ENCODE measurements around the gene RAD18.

RAD18 gene, protein sequence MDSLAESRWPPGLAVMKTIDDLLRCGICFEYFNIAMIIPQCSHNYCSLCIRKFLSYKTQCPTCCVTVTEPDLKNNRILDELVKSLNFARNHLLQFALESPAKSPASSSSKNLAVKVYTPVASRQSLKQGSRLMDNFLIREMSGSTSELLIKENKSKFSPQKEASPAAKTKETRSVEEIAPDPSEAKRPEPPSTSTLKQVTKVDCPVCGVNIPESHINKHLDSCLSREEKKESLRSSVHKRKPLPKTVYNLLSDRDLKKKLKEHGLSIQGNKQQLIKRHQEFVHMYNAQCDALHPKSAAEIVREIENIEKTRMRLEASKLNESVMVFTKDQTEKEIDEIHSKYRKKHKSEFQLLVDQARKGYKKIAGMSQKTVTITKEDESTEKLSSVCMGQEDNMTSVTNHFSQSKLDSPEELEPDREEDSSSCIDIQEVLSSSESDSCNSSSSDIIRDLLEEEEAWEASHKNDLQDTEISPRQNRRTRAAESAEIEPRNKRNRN

GRCh38 chr3:8963137-8963853 is at the start of gene RAD18:
TSS of gene RAD18 (minus strand) at chr3:8963472. CDS start at chr3:8963385, 87 bp downstream.
- H2AFZ ChIP-seq (ENCODE audit: low read length), result peak within 1 kb of the TSS; percentile 94
- peaks cover 28% of the 10 kb centered on the region for H4K20me1 ChIP-seq (ENCODE audit: insufficient read depth, low read length, poor library complexity, severe bottlenecking)
- no peak for TF ChIP-seq CTCF (conservative IDR thresholded peaks at IDR 0.05; ENCODE audit: low read length)
- TF ChIP-seq EZH2phosphoT487 (IDR thresholded peaks at IDR 0.05; ENCODE audit: borderline replicate concordance), result no peak
- H3K4me1 ChIP-seq (ENCODE audit: insufficient read depth, low read length, poor library complexity, severe bottlenecking), result peaks cover 55% of the 10 kb centered on the region
- H3F3A ChIP-seq (ENCODE audit: low read depth), result no peaks in the 10 kb centered on the region
- H3K27me3 ChIP-seq (ENCODE audit: insufficient read depth, low read length, poor library complexity, severe bottlenecking), result no peaks in the 10 kb centered on the region
- no peaks in the 10 kb centered on the region for H3K9me2 ChIP-seq (replicated peaks; ENCODE audit: low read depth, low read length)
- H3K36me3 ChIP-seq (ENCODE audit: insufficient read depth, low read length), result no peaks in the 10 kb centered on the region
- H3K9me3 ChIP-seq (ENCODE audit: insufficient read depth, low read depth, low read length), result no peaks in the 10 kb centered on the region
- H3K9ac ChIP-seq (ENCODE audit: low read depth, low read length, poor library complexity, severe bottlenecking), result peak within 1 kb of the TSS; percentile 86
- H3K79me2 ChIP-seq (ENCODE audit: insufficient read depth, low read length), result peaks cover 49% of the 10 kb centered on the region
- peak within 1 kb of the TSS; percentile 97 for H3K4me3 ChIP-seq (ENCODE audit: low read length, poor library complexity, severe bottlenecking)
- peak within 1 kb of the TSS; percentile 99 for H3K4me2 ChIP-seq (ENCODE audit: low read depth, low read length, poor library complexity, severe bottlenecking)

GRCh38 chr3:9012521-9012920 is 49.2 kb upstream of the RAD18 start:
- Histone ChIP-seq H2AFZ (ENCODE audit: low read length) (no peak overlapping the region), H3K9me3 (ENCODE audit: insufficient read depth, low read depth, low read length) (no peaks in the 10 kb centered on the region), H3F3A (ENCODE audit: low read depth) (no peaks in the 10 kb centered on the region), H3K9ac (ENCODE audit: low read depth, low read length, poor library complexity, severe bottlenecking) (no peak overlapping the region), H4K20me1 (ENCODE audit: insufficient read depth, low read length, poor library complexity, severe bottlenecking) (no peaks in the 10 kb centered on the region), H3K36me3 (ENCODE audit: insufficient read depth, low read length) (peaks cover 20% of the 10 kb centered on the region; the same call in 1 of the 2 replicates), H3K79me2 (ENCODE audit: insufficient read depth, low read length) (no peaks in the 10 kb centered on the region), H3K4me3 (ENCODE audit: low read length, poor library complexity, severe bottlenecking) (no peak overlapping the region), H3K9me2 (replicated peaks; ENCODE audit: low read depth, low read length) (no peaks in the 10 kb centered on the region), H3K27me3 (ENCODE audit: insufficient read depth, low read length, poor library complexity, severe bottlenecking) (no peaks in the 10 kb centered on the region), H3K4me1 (ENCODE audit: insufficient read depth, low read length, poor library complexity, severe bottlenecking) (peaks cover 11% of the 10 kb centered on the region), H3K4me2 (ENCODE audit: low read depth, low read length, poor library complexity, severe bottlenecking) (peak overlapping the region; percentile 7)
- TF ChIP-seq EZH2phosphoT487 (IDR thresholded peaks at IDR 0.05; ENCODE audit: borderline replicate concordance), result no peak
- no peak for TF ChIP-seq CTCF (conservative IDR thresholded peaks at IDR 0.05; ENCODE audit: low read length)

- no peaks in the 10 kb centered on the region for H3K9me2 ChIP-seq (replicated peaks; ENCODE audit: low read depth, low read length)
- no peak overlapping the region for H2AFZ ChIP-seq (ENCODE audit: low read length)
- no peak overlapping the region for H3K4me2 ChIP-seq (ENCODE audit: low read depth, low read length, poor library complexity, severe bottlenecking)
- no peaks in the 10 kb centered on the region for H3K79me2 ChIP-seq (ENCODE audit: insufficient read depth, low read length)
- H4K20me1 ChIP-seq (ENCODE audit: insufficient read depth, low read length, poor library complexity, severe bottlenecking), result no peaks in the 10 kb centered on the region
- peaks cover 20% of the 10 kb centered on the region; the same call in 1 of the 2 replicates for H3K36me3 ChIP-seq (ENCODE audit: insufficient read depth, low read length)
- no peak overlapping the region for H3K4me3 ChIP-seq (ENCODE audit: low read length, poor library complexity, severe bottlenecking)
- no peaks in the 10 kb centered on the region for H3F3A ChIP-seq (ENCODE audit: low read depth)
- no peaks in the 10 kb centered on the region for H3K27me3 ChIP-seq (ENCODE audit: insufficient read depth, low read length, poor library complexity, severe bottlenecking)
- TF ChIP-seq EZH2phosphoT487 (IDR thresholded peaks at IDR 0.05; ENCODE audit: borderline replicate concordance) (no peak), CTCF (conservative IDR thresholded peaks at IDR 0.05; ENCODE audit: low read length) (no peak)
- H3K9ac ChIP-seq (ENCODE audit: low read depth, low read length, poor library complexity, severe bottlenecking), result no peak overlapping the region
- H3K4me1 ChIP-seq (ENCODE audit: insufficient read depth, low read length, poor library complexity, severe bottlenecking), result peaks cover 11% of the 10 kb centered on the region
- H3K9me3 ChIP-seq (ENCODE audit: insufficient read depth, low read depth, low read length), result no peaks in the 10 kb centered on the region
Observed at GRCh38 chr3:9009976-9010545, 46.8 kb upstream of the RAD18 start.
